GM21390 (cell line): ENCODE measurements around the gene OR5W2.
"Not testable (repeated sequence)": the region's sequence is repeated elsewhere in the genome, so short reads cannot be mapped to it uniquely, and the experiment has no call there.

Experiments
- ATAC-seq: cut with Tn5 transposase; IDR thresholded peaks from one replicate; pipeline ENCODE4 v1.9.1; 2021; ENCODE audit not compliant: unreplicated experiment

Gene OR5W2

DNA sequence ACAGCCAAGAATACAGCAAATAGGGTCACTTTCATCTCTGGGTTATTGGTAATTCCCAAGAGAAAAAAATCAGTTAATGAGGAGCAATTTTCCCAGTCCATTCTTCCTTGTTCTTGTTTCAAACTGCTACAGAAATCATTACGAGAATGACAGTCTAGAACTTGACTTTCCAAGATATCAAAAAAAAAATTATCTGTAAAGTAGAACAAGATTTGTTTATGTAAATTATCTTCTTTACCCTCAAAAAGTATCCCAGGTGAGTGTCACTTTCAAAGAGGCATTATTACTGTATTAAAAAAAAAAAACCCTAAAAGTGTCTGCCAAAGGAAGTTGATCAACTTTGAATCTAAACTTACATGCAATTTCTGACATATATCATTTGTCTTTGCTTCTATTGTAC, at the start of gene OR5W2:
Gene OR5W2, minus strand, starts transcription at position 101 of the 400 bp plus-strand sequence. Its CDS starts 0 bp downstream, at position 101.
- ATAC-seq, result no peak

DNA sequence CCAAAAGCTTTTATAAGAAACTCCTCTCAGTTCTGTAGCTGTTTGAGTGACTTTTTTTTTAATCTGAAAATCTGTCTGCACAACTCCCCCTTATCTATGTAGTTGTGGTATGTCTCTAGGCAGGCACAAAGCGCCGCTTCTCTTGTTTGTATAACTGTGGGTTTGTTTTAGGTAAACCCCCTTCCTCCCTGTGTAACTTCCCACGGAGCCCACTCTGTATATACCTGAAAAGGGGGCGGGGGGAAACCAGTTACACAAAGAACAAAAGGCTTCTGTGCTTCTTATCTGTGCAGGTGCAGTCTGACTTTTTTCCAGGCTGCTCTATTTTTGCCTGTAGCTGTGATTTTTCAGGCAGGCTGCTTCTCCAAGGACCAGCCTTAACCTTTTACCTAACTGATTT, 42.1 kb upstream of the OR5W2 start:
- ATAC-seq, result no peak

DNA sequence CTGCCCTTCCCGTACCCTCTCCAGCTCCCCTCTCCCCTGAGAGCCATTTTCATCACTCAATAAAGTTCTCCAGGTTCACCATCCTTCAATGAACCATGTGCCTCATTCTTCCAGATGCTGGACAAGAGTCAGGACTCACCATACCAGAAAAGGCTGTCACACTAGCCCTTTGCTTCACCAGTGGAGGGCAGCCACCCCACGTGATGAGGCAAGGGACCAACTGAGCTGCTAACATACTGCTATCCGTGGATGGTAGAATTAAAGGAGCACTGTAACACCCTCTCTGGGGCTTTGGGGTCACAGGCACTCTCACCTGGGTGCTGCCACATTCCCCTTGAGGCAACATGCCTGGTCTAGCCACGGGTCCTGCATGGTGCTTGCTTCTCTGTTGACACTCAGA, 34.9 kb upstream of the OR5W2 start:
- ATAC-seq, result no peak

DNA sequence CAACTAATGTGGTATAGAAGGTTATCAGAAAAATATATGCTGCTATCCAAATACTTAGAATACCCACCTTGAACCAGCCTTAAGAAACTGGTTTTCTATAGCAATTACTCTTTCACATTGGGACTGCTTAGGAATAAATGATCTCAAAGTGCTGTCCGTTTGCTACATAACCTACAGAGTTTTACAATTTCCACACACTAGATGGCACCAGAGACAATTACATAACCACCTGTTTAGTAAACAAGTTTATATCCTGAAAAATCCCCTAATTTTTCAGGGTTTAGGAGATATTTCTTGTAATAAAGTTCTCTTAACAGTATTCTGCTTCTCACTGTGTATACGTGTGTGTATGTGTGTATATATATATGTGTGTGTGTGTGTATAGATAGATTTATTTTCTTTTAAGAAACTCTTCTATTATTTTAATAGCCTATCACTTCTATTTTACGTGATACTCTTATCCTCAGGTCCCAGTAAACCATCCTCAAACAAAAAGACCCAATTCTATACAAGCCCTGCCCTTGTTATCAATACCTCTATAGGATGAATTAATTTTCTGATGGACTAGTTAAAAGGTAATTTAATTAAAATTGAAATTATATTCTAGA, 28.5 kb upstream of the OR5W2 start:
- no peak for ATAC-seq

DNA sequence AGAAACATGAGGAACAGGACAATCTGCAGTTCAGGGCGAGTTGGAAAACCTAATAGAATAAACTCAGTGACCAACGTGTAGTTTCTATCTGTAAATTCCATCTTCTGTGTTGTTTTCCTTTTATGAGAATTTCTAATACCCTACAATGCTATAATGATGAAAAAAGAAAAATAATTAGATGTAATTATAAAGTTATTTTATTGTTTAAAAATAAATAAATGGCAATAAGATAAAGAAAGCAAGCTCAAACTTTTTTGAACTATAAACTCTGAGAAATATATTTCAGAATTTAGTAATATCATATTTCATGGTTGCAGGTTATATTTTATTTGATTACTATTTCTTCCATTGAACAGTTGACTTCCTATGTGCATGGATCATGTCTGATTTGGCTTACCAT, 21.9 kb upstream of the OR5W2 start, which contains the start of gene OR5I1:
Gene OR5I1, minus strand, starts transcription at position 101 of the 400 bp plus-strand sequence. Its CDS starts 0 bp downstream, at position 101.
- ATAC-seq, result no peak

DNA sequence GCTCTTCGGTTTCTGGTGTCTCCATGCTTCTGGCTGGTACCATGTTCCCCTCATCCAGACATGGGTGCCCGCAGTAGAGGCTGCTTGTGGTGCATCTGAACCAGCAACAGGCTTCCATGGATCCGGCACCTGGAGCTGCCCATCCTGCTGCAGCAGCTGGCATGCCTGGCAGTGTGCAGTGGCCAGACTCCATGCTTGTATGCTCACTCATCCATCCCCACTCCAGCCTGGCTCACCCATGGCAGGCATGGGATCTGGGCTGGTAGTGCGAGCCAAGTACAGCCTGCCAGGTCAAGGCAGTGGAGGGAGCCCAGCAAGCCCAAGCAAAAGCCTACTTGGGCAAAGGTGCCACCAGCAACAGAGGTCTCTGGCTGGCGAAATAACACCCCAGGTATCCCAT, 6.2 kb upstream of the OR5W2 start:
- ATAC-seq, result no peak

DNA sequence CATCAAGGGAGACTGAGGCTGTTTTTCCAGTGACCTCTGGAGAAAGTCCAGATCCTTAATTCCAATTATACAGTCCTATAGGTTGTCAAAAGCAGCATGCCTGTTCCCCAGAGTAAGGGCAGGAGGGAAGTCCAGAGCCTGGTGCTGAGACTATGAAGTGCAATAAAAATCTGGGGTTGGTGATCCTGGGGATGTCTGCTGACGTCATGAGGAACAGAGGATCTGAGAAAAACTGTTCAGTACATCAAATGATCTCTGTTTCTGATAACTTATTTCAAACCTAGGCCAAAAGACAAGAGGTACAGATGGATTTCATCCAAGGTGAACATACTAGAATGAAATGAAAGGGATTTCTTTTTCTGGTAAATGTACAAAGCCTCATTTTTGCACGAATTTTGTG, 12.1 kb downstream of the OR5W2 start:
- no peak for ATAC-seq

DNA sequence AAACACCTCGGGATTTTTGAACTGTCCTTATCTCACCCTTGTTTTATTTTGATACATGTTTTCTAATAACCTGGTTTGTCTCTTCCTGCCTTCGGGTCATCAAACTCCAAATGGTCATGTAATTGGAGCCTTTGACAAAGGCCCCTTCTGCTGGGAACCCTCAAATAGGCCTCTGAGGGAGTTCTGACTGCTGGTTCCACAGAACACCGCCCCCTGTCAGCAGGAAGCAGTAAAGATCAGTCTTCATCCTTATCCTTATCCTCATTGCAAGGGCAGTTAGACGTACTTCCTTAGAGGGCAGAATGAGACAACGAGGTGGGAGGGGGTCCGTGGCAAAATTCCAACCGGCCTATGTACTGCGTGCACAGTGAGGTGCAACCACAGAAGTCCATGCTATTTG, 19.2 kb downstream of the OR5W2 start:
- no peak for ATAC-seq

DNA sequence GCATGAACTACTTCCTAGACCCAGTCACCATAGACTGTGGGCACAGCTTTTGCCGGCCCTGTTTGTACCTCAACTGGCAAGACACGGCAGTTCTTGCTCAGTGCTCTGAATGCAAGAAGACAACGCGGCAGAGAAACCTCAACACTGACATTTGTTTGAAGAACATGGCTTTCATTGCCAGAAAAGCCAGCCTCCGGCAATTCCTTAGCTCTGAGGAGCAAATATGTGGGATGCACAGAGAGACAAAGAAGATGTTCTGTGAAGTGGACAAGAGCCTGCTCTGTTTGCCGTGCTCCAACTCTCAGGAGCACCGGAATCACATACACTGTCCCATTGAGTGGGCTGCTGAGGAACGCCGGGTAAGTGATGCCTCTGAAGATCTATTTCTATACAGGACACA, 28.9 kb downstream of the OR5W2 start:
- ATAC-seq, result not testable (repeated sequence)

DNA sequence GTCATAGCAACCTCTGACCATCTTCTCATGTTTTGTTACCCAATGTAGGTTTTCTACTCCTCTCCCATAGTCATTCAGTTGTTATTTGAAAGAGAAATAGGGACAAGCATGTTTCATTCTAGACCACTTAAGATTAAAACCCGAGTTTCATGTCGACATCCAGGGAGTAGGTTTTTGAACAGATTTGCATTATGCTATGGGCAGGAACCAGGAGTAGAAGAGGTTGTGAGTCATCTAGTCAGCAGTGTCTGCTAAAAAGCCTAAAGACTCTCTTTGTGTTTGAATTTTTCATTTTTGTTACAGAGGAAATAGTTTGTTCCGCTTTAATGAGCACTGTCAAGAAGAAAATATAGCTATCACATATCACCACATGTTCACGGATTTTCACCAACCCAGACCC, 29.4 kb downstream of the OR5W2 start:
- not testable (repeated sequence) for ATAC-seq

DNA sequence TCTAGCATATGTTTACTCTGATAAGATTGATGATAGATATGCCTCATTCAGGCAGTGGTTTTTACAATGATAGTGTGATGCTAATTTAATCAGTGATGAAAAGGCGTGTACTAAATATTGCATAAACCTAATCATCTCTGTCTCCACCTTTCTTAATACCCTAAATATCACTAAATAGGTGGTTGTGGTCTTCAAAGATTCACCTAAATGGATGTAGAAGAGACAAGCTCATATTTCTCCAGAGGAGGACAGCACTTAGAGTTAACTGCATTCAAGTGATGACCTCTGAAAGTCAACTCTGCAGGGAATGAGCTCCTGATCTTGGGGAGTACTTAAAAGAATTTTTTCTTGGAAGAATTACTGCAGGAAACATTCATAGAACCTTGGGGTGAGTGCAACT, 31.4 kb downstream of the OR5W2 start, which contains the start of gene TRIM51:
Gene TRIM51, plus strand, starts transcription at position 301 of the 400 bp plus-strand sequence. CDS start 2,132 bp downstream, outside the sequence.
- not testable (repeated sequence) for ATAC-seq

DNA sequence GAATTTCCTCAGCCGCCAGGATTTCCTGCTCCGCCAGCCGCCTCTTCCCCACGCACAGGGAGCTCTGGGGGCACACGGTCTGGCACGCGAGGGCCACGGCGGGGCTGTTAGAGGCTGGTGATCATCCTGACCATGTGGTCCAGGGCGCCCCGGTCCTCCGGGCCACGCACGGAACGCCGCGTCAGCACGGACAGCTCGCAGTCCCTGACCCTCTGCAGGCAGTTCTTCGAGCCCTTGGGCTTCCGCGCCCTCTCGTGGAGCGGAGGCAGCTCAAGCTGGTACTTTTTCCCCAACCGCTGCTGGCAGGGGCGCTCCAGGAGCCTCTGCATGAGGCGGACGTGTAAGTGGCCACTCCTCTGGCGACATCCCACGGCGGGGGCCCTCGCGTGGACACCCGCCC, 41.2 kb downstream of the OR5W2 start:
- not testable (repeated sequence) for ATAC-seq

DNA sequence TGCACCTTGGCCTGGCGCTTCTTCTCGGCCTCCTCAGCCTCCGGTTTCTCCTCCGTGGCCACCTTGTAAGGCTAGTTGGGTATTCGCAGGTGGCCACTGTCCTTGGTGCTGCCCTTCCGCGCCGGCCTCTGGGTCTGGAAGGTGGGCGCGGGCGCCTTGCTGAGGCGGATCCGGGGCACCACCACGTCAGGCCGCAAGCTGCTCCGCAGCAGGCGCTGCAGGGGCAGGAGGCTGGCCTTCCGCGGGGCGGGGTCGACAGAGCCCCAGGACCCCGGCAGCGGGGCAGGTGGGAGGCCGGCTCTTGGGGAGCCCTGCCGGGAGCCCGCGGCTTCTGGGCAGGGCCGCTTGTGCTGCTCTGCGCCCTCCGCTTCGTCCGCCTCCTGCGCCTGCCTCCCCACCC, 41.7 kb downstream of the OR5W2 start:
- ATAC-seq, result not testable (repeated sequence)

DNA sequence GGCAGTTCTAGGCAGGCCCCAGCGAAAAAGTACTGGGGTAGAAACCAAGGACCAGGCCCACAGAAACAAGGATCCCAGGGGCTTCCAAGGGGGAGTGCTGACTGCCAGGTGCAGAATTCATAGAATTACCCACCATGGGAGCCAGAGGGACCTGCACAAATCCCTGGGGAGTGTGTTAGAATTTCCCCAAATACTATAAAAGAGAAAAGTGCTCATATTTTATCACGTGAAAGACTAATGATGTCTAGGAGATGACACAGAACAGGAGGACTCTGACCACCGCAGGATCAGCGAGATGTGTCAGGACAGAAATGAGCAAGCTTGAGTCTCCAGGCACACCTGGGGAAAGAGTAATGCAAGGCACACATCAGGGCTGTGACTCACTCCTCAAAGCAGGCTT, 47.0 kb downstream of the OR5W2 start:
- not testable (repeated sequence) for ATAC-seq
